ENCODE results near the gene KCTD14.

GRCh38 chr11:78031629-78032028 is 8.6 kb upstream of the KCTD14 start:
- TF ChIP-seq, protein P1, sequence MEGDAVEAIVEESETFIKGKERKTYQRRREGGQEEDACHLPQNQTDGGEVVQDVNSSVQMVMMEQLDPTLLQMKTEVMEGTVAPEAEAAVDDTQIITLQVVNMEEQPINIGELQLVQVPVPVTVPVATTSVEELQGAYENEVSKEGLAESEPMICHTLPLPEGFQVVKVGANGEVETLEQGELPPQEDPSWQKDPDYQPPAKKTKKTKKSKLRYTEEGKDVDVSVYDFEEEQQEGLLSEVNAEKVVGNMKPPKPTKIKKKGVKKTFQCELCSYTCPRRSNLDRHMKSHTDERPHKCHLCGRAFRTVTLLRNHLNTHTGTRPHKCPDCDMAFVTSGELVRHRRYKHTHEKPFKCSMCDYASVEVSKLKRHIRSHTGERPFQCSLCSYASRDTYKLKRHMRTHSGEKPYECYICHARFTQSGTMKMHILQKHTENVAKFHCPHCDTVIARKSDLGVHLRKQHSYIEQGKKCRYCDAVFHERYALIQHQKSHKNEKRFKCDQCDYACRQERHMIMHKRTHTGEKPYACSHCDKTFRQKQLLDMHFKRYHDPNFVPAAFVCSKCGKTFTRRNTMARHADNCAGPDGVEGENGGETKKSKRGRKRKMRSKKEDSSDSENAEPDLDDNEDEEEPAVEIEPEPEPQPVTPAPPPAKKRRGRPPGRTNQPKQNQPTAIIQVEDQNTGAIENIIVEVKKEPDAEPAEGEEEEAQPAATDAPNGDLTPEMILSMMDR (IDR thresholded peaks at IDR 0.05; ENCODE audit: insufficient read depth, low read depth, low read length), result no peak
- TF ChIP-seq EZH2 (IDR thresholded peaks at IDR 0.05; ENCODE audit: insufficient read depth, low read length), result no peak
